Body of pancreas (tissue), 4 donors: ENCODE results near the gene NMT1. TPM values are rescaled to one million over a fixed set of nuclear protein-coding genes. Genes with fewer than 3 reads are reported as not detected.

Experiments
- ATAC-seq: fragments of 150-250 bp; one replicate; pipeline ENCODE4 v1.9.1; 2016
- DNase-seq, 4 donors: peaks; one replicate each; pipeline ENCODE4 v3.0.0-alpha.2; 2019
- H3K27ac ChIP-seq, 4 donors: fragments of 200-600 bp; sonication (generic); 1 replicate in 3 of 4; 2 replicates in 1 of 4; pipeline versions ENCODE4 v1.5.1 to v1.6.1; 2016 to 2019; ENCODE audit warnings: mild to moderate bottlenecking in 1 of 4, mixed read lengths in 1 of 4, moderate library complexity in 1 of 4
- H3K27me3 ChIP-seq, 2 donors: fragments of 200-600 bp; sonication (generic); one replicate each; pipeline ENCODE4 v1.6.0; 2016; ENCODE audit warnings: mild to moderate bottlenecking in 1 of 2
- H3K36me3 ChIP-seq, 2 donors: fragments of 200-600 bp; sonication (generic); replicated peaks in 1 of 2; 2 replicates each; pipeline ENCODE4 v1.5.1; 2016; ENCODE audit warnings: low read depth in 2 of 2; ENCODE audit not compliant: insufficient read depth in 1 of 2
- H3K4me1 ChIP-seq: fragments of 200-600 bp; sonication (generic); one replicate; pipeline ENCODE4 v1.6.0; 2016
- H3K4me3 ChIP-seq, 2 donors: fragments of 200-600 bp; sonication (generic); 1 replicate in 1 of 2; 2 replicates in 1 of 2; pipeline ENCODE4 v1.5.1; 2016 to 2019
- H3K9me3 ChIP-seq, 3 donors: fragments of 200-600 bp; sonication (generic); 1 replicate in 2 of 3; 2 replicates in 1 of 3; pipeline ENCODE4 v1.5.1; 2016
- POLR2A ChIP-seq, 3 donors: fragments of 450-650 bp; IDR thresholded peaks; one replicate each; pipeline ENCODE4 v1.6.1; 2016; ENCODE audit warnings: antibody characterized with exemption in 3 of 3, mild to moderate bottlenecking in 2 of 3
- WGBS, 2 donors: methylation state at CpG; one replicate each; pipeline ENCODE4 v1.1.5; 2017; 5-methylcytosine and 5-hydroxymethylcytosine counted together
- intact Hi-C: fragments of 100-400 bp; cut with DNase I; formaldehyde crosslinking; loops from one replicate; pipeline ENCODE4 v1.15.1; 2023
- microRNA-seq, 2 donors: library from miRNA; unstranded; fragments of <30 nt; microRNA quantifications; one replicate each; pipeline ENCODE4, GENCODE V29; 2016; ENCODE audit warnings: borderline number of aligned reads in 2 of 2, borderline replicate concordance in 2 of 2
- small RNA-seq: library from RNA; depleted of rRNA; stranded (forward); fragments of <200 nt; gene quantifications from one replicate; pipeline ENCODE3, GENCODE V24; 2016
- total RNA-seq, 2 donors: library from RNA; depleted of rRNA; stranded (reverse); fragments of >200 nt; gene quantifications; one replicate each; pipeline ENCODE4 v1.1.0, GENCODE V29; 2016
- TF ChIP-seq, protein P1 (sequence below), 7 experiments: fragments of 450-650 bp in 4 of 7; fragments of 200-600 bp in 3 of 7; sonication (generic) in 3 of 7; IDR thresholded peaks; one replicate each; pipeline ENCODE4 v1.5.1; 2016 to 2019; ENCODE audit warnings: antibody characterized with exemption in 7 of 7

Gene NMT1
- total RNA-seq, 2 donors from 2014 or later: 26.5 to 33.9 TPM

GRCh38 chr17:45156242-45156641, 95.1 kb downstream of the NMT1 start:
- no peak overlapping the region for H3K4me3 ChIP-seq
- no peaks in the 10 kb centered on the region for H3K36me3 ChIP-seq
- H3K27me3 ChIP-seq: no peaks in the 10 kb centered on the region
- 88 to 97% methylated on average over 3 of the region's 3 CpGs for WGBS, 2 donors
- DNase-seq (no peak), ATAC-seq (no peak)
- no peaks in the 10 kb centered on the region for H3K9me3 ChIP-seq
- peaks cover 61% of the 10 kb centered on the region for H3K4me1 ChIP-seq
- no peak for TF ChIP-seq POLR2A (IDR thresholded peaks at IDR 0.05)
- TF ChIP-seq, protein P1, sequence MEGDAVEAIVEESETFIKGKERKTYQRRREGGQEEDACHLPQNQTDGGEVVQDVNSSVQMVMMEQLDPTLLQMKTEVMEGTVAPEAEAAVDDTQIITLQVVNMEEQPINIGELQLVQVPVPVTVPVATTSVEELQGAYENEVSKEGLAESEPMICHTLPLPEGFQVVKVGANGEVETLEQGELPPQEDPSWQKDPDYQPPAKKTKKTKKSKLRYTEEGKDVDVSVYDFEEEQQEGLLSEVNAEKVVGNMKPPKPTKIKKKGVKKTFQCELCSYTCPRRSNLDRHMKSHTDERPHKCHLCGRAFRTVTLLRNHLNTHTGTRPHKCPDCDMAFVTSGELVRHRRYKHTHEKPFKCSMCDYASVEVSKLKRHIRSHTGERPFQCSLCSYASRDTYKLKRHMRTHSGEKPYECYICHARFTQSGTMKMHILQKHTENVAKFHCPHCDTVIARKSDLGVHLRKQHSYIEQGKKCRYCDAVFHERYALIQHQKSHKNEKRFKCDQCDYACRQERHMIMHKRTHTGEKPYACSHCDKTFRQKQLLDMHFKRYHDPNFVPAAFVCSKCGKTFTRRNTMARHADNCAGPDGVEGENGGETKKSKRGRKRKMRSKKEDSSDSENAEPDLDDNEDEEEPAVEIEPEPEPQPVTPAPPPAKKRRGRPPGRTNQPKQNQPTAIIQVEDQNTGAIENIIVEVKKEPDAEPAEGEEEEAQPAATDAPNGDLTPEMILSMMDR (IDR thresholded peaks at IDR 0.05): no peak
- H3K27ac ChIP-seq: no peak overlapping the region
- intact Hi-C loops: no loop called here

Small RNA genes lying within 50 kb of the gene (microRNA-seq; reads per million reads assigned to microRNA genes)
- 0 reads per million in 2 donors for gene MIR6784

Small RNA genes lying within 50 kb of the gene (small RNA-seq; reads per million reads assigned to genes)
- not detected for gene MIR6784
- not detected for gene RF00019

Other genes starting within 250 kb of the NMT1 start
- gene GJC1, start 231.0 kb upstream of the NMT1 start, total RNA-seq: 1 to 10 TPM; 1.6 to 2.6 TPM
- 1 to 10 TPM in 1 of 2 donors, not detected in 1; 9.6 TPM for gene HIGD1B, start 213.4 kb upstream of the NMT1 start, total RNA-seq
- gene EFTUD2, start 161.9 kb upstream of the NMT1 start, total RNA-seq: 10 to 100 TPM; 31.6 to 49.8 TPM
- gene GFAP, start 145.8 kb upstream of the NMT1 start, total RNA-seq: 1 to 10 TPM; 2.0 to 7.0 TPM
- gene KIF18B, start 113.5 kb upstream of the NMT1 start, total RNA-seq: under 1 TPM in 1 of 2 donors, not detected in 1; 0.26 TPM
- gene C1QL1, start 93.0 kb upstream of the NMT1 start, total RNA-seq: 1 to 10 TPM; 2.3 to 2.9 TPM
- 10 to 100 TPM; 19.8 to 20.8 TPM for gene DCAKD, start 9.7 kb upstream of the NMT1 start, total RNA-seq
- gene PLCD3, start 71.2 kb downstream of the NMT1 start, total RNA-seq: 10 to 100 TPM in 1 of 2 donors, 1 to 10 TPM in 1; 5.4 to 23.4 TPM
- gene ACBD4, start 74.4 kb downstream of the NMT1 start, total RNA-seq: 10 to 100 TPM; 20.8 to 21.1 TPM
- gene HEXIM1, start 87.2 kb downstream of the NMT1 start, total RNA-seq: 10 to 100 TPM; 13.8 to 15.3 TPM
- 10 to 100 TPM in 1 of 2 donors, 1 to 10 TPM in 1; 5.9 to 10.1 TPM for gene HEXIM2, start 100.6 kb downstream of the NMT1 start, total RNA-seq
- 1 to 10 TPM; 4.0 to 5.2 TPM for gene FMNL1, start 160.6 kb downstream of the NMT1 start, total RNA-seq
- gene SPATA32, start 200.8 kb downstream of the NMT1 start, total RNA-seq: 1 to 10 TPM in 1 of 2 donors, not detected in 1; 1.0 TPM